MG63 (cell line): Measurements from ENCODE around the gene TRIM13. TPM values are rescaled to one million over a fixed set of nuclear protein-coding genes. Genes with fewer than 3 reads are reported as not detected.
"Not testable (repeated sequence)": the region's sequence is repeated elsewhere in the genome, so short reads cannot be mapped to it uniquely, and the experiment has no call there.

Source experiments
- DNase-seq: peaks from one replicate; pipeline ENCODE4 v3.0.0-alpha.2; 2020
- H3K27me3 ChIP-seq: fragments of 250-450 bp; sonication (Bioruptor Pico); 2 replicates; pipeline ENCODE4 v1.5.1; 2020; ENCODE audit warnings: mild to moderate bottlenecking, moderate library complexity
- H3K36me3 ChIP-seq: fragments of 250-450 bp; sonication (Bioruptor Pico); 2 replicates; pipeline ENCODE4 v1.5.1; 2020; ENCODE audit warnings: mild to moderate bottlenecking, moderate library complexity
- H3K4me3 ChIP-seq: fragments of 250-450 bp; sonication (Bioruptor Pico); 2 replicates; pipeline ENCODE4 v1.5.1; 2020; ENCODE audit warnings: mild to moderate bottlenecking, moderate library complexity
- H3K9me3 ChIP-seq: fragments of 250-450 bp; sonication (Bioruptor Pico); 2 replicates; pipeline ENCODE4 v1.5.1; 2020; ENCODE audit warnings: mild to moderate bottlenecking, moderate library complexity
- total RNA-seq: library from RNA; depleted of rRNA; stranded (reverse); fragments of >200 nt; shearing (Covaris generic); gene quantifications from 2 replicates; pipeline ENCODE4 v1.2.3, GENCODE V29; 2014; ENCODE audit warnings: low replicate concordance; rRNA removed

Gene TRIM13
- total RNA-seq, 1 experiment from 2014 or later = 13.1 TPM

DNA sequence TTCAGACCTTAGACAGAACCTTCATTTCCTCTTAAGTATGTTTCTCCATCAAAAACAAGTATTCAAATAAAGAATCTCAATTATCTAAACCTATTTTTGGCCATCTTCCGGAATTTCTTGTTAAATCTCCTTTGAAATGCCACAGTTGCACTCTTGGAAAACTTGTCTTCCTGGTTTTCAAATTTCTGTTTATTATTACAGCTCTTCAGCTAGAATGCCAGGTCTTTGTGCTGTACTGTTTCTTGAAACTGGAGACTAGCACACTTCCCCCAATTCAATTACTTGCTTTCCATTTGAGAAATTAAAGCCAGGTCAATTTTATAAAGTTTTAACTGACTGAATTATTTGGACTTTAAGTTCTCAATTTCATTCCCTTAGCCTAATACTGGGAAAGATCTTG, 28.6 kb downstream of the TRIM13 start:
- Histone ChIP-seq H3K4me3 (no peak overlapping the region), H3K9me3 (no peaks in the 10 kb centered on the region), H3K36me3 (peaks cover 63% of the 10 kb centered on the region), H3K27me3 (no peaks in the 10 kb centered on the region)
- no peak for DNase-seq

DNA sequence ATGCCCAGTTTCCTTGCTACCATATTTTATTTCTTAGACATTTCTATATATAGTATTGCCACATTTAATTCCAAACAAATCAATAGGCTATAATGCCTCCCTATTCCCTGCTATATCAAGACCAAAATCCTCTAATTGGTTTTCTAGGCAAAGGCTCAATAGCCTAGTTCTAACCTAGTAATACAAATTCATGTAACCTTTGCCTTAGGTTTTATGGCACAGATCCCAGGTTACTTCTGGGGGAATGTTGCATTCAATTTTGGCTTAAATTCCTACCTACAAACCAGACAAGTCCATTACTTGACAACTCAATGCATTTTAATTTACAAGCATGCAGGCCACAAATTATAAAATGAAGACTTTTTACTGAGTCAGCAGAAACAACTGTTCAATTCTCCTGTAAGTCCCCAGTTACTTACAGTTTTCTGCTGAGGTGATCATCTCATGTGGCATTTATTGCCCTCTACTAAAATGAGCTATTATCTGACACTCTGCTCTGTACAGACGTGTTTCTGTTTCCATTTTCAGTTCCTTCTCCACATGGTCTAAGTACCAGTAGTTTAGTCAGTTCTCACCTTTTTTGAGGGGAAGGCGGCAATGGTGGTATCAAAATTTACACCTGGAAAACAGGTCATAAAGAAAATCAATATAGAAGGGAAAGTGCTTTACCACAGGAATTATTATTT, 30.1 kb downstream of the TRIM13 start:
- DNase-seq = no peak
- H3K36me3 ChIP-seq = peaks cover 49% of the 10 kb centered on the region
- no peaks in the 10 kb centered on the region for H3K9me3 ChIP-seq
- H3K27me3 ChIP-seq = no peaks in the 10 kb centered on the region
- H3K4me3 ChIP-seq = no peak overlapping the region

DNA sequence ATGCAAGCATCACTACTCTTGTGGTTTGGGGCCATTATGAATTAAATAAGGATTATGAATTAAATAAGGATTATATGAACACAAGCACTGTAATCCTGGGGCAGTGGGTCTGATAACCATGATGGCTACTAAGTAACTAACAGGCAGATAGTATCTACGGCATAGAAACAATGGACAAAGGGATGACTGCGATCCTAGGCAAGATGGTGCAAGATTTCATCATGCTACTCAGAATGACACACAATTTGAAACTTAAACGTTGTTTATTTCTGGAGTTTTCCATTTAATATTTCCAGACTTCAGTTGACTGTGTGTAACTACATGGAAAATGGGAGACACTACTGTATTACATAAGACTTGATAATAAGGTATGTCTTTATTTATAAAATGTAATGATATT, 33.5 kb downstream of the TRIM13 start:
- no peak for DNase-seq
- H3K27me3 ChIP-seq = no peaks in the 10 kb centered on the region
- H3K9me3 ChIP-seq = no peaks in the 10 kb centered on the region
- H3K36me3 ChIP-seq = peaks cover 23% of the 10 kb centered on the region
- H3K4me3 ChIP-seq = no peak overlapping the region

DNA sequence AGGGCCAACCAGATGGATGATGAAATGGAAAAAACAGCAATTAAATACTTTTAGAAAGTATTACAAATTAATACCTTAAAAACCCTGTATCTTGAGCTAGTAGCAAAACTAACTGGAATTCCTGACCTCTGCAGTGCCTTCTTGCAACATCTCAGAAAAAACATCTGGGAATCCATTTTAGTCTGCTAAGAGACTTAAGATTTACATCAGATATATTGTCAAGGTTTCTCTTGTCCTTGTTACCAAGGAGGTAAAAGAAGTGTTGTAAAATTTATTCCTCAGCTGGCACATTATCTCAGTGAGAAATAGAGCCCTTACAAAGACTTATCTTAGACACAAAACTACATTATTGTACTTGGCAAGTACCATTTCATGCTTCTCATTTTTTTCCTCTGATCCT, 36.9 kb downstream of the TRIM13 start:
- Histone ChIP-seq H3K4me3 (no peak overlapping the region), H3K27me3 (no peaks in the 10 kb centered on the region), H3K9me3 (no peaks in the 10 kb centered on the region), H3K36me3 (0 out of 2 replicates have a peak, but pooled peaks cover 4% of the 10 kb centered on the region)
- no peak for DNase-seq

DNA sequence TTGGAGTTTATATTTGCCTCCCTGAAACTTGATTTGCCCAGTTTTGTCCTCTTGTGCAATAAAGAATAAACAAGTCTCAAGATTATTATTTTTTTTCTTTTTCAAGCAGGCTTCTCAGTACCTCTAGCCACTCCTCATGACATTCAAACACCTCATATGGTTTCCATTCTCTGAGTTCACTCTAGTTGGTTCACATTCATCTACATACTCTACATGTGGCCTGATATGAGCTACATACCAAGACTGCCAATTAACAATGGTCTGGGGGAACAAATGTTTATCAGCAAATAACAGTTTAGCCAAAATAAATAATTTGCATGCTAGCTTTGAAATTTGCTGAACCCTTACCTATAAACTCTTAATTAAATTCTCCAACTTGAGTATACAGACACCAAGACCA, 40.9 kb downstream of the TRIM13 start:
- Histone ChIP-seq H3K9me3 (no peaks in the 10 kb centered on the region), H3K36me3 (peaks cover 30% of the 10 kb centered on the region), H3K4me3 (no peak overlapping the region), H3K27me3 (no peaks in the 10 kb centered on the region)
- no peak for DNase-seq

DNA sequence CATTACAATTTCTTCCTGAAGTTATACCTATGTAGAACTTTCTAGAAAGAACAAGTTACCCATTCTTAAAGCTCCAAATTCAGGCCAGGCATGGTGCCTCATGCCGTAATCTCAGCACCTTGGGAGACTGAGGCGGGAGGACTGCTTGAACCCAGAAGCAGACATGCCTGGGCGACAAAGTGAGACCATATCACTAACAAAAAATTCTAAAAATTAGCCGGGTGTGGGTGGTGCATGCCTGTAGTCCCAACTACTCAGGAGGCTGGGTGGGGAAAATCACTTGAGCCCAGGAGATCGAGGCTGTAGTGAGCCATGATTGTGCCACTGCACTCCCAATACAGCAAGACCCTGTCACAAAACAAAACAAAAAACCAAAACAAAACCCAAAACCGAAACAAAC, 41.4 kb downstream of the TRIM13 start:
- DNase-seq = no peak
- H3K9me3 ChIP-seq = no peaks in the 10 kb centered on the region
- H3K27me3 ChIP-seq = no peaks in the 10 kb centered on the region
- H3K36me3 ChIP-seq = peaks cover 35% of the 10 kb centered on the region
- no peak overlapping the region for H3K4me3 ChIP-seq

DNA sequence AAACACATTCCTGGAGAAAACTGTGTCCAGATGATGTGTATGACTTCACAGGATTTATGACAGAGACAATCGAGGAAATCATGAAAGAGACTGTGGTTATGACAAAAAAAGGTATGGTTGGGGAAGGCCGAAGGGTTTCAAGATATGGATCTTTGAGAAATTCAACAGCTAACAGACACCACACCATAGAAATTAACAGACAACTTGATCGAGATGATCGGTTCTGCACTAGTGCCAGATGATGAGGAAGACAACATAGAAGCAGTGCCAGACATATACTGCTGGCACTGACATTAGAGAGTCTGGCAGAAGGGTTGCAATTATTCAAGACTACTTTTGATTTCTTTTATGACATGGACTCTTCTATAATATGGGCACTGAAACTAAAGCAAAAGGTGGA, 55.6 kb downstream of the TRIM13 start:
- Histone ChIP-seq H3K9me3 (no peaks in the 10 kb centered on the region), H3K27me3 (no peaks in the 10 kb centered on the region), H3K36me3 (peaks cover 66% of the 10 kb centered on the region), H3K4me3 (no peak overlapping the region)
- DNase-seq = no peak

DNA sequence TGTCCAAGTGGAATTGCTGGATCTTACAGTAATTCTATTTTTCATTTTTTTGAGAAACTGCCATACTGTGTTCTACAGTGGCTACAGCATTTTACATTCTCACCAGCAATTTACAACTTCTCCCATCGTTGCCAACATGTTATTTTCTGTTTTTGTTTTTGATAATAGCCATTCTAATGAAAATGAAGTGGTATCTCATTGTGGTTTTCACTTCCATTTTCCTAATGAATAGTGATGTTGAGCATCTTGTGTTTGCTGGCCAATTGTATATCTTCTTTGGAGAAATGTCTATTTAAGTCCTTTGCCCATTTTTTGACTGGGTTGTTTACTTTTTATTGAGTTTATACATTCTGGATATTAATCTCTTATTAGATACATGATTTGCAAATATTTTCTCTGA, 57.0 kb downstream of the TRIM13 start:
- Histone ChIP-seq H3K9me3 (no peaks in the 10 kb centered on the region), H3K27me3 (no peaks in the 10 kb centered on the region), H3K36me3 (peaks cover 65% of the 10 kb centered on the region), H3K4me3 (no peak overlapping the region)
- DNase-seq = no peak

DNA sequence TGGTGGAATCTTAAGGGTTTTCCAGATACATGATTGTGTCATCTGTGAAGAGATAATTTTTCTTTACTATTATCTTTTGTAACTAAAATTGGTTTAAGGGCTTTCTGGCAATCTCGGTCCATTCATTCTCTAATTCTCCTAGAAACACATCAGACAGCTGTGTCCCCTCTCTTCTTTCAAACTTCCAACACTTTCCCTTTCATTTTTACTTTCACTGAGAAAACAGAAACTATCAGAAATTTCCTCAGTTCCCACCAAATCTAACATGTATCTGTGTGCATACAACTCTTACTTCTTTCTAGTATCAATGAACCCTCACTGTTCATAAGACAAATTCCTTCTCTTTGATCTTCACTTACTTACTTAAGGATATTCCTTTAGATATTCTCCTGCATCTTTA, 58.6 kb downstream of the TRIM13 start:
- Histone ChIP-seq H3K36me3 (peaks cover 76% of the 10 kb centered on the region), H3K27me3 (no peaks in the 10 kb centered on the region), H3K4me3 (no peak overlapping the region), H3K9me3 (no peaks in the 10 kb centered on the region)
- DNase-seq = no peak

DNA sequence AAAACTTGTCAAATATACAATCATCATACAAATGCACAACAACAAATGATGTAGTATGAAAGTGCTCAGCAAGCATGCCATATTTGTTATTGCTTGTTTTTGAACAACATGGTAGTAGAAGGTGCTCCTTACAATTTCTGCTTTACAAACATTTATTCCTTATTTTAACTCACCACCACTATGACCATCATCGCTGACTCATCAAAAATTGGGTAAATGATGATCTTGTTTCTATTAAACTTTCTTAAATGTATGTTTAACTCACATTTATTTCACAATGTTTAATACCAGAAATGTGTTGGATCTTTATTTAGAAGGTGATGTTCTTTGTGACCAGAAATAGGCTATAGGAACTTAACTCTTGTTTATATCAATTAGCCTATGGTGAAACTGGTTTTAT, 63.9 kb downstream of the TRIM13 start:
- H3K4me3 ChIP-seq = no peak overlapping the region
- DNase-seq = no peak
- H3K36me3 ChIP-seq = peaks cover 71% of the 10 kb centered on the region

DNA sequence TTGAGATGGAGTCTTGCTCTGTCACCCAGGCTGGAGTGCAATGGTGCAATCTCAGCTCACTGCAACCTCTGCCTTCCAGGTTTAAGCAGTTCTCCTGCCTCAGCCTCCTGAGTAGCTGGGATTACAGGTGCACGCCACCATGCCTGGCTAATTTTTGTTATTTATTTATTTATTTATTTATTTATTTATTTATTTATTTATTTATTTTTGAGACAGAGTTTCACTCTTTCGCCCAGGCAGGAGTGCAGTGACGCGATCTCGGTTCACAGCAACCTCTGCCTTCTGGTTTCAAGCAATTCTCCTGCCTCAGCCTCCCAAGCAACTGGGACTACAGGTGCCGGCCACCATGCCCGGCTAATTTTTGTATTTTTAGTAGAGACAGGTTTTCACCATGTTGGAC, 65.5 kb downstream of the TRIM13 start:
- H3K36me3 ChIP-seq = peaks cover 73% of the 10 kb centered on the region
- H3K27me3 ChIP-seq, H3K4me3 ChIP-seq, H3K9me3 ChIP-seq, DNase-seq: not testable (repeated sequence)

More for the DNA sequence above, 63.9 kb downstream of the TRIM13 start:
- H3K9me3 ChIP-seq = no peaks in the 10 kb centered on the region
- H3K27me3 ChIP-seq = no peaks in the 10 kb centered on the region

DNA sequence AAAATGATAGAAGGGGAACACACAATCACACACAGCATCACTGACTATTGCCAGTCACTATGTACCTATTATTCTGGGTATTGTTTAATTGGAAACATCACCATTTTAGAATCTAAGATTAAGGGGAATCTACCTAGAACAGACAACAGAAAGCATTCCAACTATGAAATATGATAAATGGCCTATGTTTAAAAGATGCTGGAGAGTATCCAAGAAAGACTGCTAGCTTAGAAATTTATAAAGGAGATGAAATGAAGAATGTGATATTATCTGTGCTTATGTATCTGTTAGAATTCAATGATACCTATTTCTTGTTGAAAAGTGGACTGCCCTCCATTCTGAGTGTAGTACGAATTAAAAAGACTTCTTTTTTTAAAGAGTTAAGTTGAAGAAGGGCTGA, 68.9 kb downstream of the TRIM13 start:
- Histone ChIP-seq H3K27me3 (no peaks in the 10 kb centered on the region), H3K4me3 (no peak overlapping the region), H3K9me3 (no peaks in the 10 kb centered on the region), H3K36me3 (peaks cover 79% of the 10 kb centered on the region)
- DNase-seq = no peak

Other genes starting within 250 kb of the TRIM13 start
- gene KPNA3, start 204.4 kb upstream of the TRIM13 start, total RNA-seq = 34.7 and 46.6 TPM in 2 replicates
- gene SPRYD7, start 60.7 kb upstream of the TRIM13 start, total RNA-seq = 14.8 and 28.1 TPM in 2 replicates
- gene KCNRG, start 18.4 kb downstream of the TRIM13 start, total RNA-seq = 5.6 TPM in 1 of 2 replicates, not detected in the other